ENCODE results near the gene SGTB.

GRCh38 chr5:65663804-65664521 lies 57.9 kb downstream of the SGTB start:
- TF ChIP-seq POLR2AphosphoS5 (IDR thresholded peaks at IDR 0.05; ENCODE audit: low read depth, low read length) (no peak), SIN3A (IDR thresholded peaks at IDR 0.05; ENCODE audit: borderline replicate concordance, insufficient read depth, low read length) (no peak)
